ENCODE results near the gene IBA57.

- TF ChIP-seq POLR2A (IDR thresholded peaks at IDR 0.05; ENCODE audit: low read depth, low read length) (no peak), TAF1 (IDR thresholded peaks at IDR 0.05; ENCODE audit: low read depth, low read length) (no peak)
These were observed 16.6 kb upstream of the IBA57 start for GRCh38 chr1:228148935-228149405.

Data from GM12891 (cell line).